Astrocyte (in vitro differentiated cells and primary cell): ENCODE measurements around the gene ZFYVE27. TPM values are rescaled to one million over a fixed set of nuclear protein-coding genes. Genes with fewer than 3 reads are reported as not detected.

Source experiments
- DNase-seq: peaks from one replicate; pipeline ENCODE4 v3.0.0-alpha.2; 2010; ENCODE audit warnings: low read depth
- FAIRE-seq: peaks from 2 replicates; lab custom pipeline; 2011; peaks lifted over from hg19 to GRCh38; lab: Jason Lieb, UNC
- H2AFZ ChIP-seq: 2 replicates; pipeline ENCODE4 v1.6.0; 2012; ENCODE audit warnings: low read depth, low read length, inconsistent platforms
- H3K27ac ChIP-seq: 2 replicates; pipeline ENCODE4 v1.5.1; 2011; ENCODE audit warnings: low read depth, low read length, inconsistent platforms
- H3K27me3 ChIP-seq: 2 replicates; pipeline ENCODE4 v1.6.0; 2011; ENCODE audit warnings: low read length, inconsistent platforms; ENCODE audit not compliant: insufficient read depth
- H3K36me3 ChIP-seq: 2 replicates; pipeline ENCODE4 v1.5.1; 2011; ENCODE audit warnings: low read length, inconsistent platforms; ENCODE audit not compliant: insufficient read depth
- H3K4me1 ChIP-seq: 2 replicates; pipeline ENCODE4 v1.5.1; 2011; ENCODE audit warnings: low read length, inconsistent platforms; ENCODE audit not compliant: insufficient read depth
- H3K4me2 ChIP-seq: 2 replicates; pipeline ENCODE4 v1.6.0; 2012; ENCODE audit warnings: low read length, inconsistent platforms
- H3K4me3 ChIP-seq: 2 replicates; pipeline ENCODE4 v1.5.1; 2011; ENCODE audit warnings: low read depth, mild to moderate bottlenecking, low read length, inconsistent platforms; ENCODE audit not compliant: insufficient read depth
- H3K79me2 ChIP-seq: 2 replicates; pipeline ENCODE4 v1.6.0; 2012; ENCODE audit warnings: mild to moderate bottlenecking, low read length, inconsistent platforms; ENCODE audit not compliant: insufficient read depth
- H3K9ac ChIP-seq: 2 replicates; pipeline ENCODE4 v1.6.0; 2012; ENCODE audit warnings: mild to moderate bottlenecking, low read length, inconsistent platforms
- H3K9me3 ChIP-seq: 2 replicates; pipeline ENCODE4 v1.5.1; 2012; ENCODE audit warnings: low read depth, mild to moderate bottlenecking, low read length, inconsistent platforms; ENCODE audit not compliant: insufficient read depth
- H4K20me1 ChIP-seq: 2 replicates; pipeline ENCODE4 v1.6.0; 2012; ENCODE audit warnings: low read length, inconsistent platforms; ENCODE audit not compliant: insufficient read depth
- H3K27ac Mint-ChIP-seq: one replicate; pipeline ENCODE4 v1.8.0; 2021; ENCODE audit warnings: mild to moderate bottlenecking, mixed read lengths; ENCODE audit not compliant: unreplicated experiment
- H3K27me3 Mint-ChIP-seq: one replicate; pipeline ENCODE4 v1.8.0; 2021; ENCODE audit warnings: low read depth, mixed read lengths; ENCODE audit not compliant: unreplicated experiment
- H3K36me3 Mint-ChIP-seq: one replicate; pipeline ENCODE4 v1.8.0; 2021; ENCODE audit warnings: low read depth, mixed read lengths; ENCODE audit not compliant: unreplicated experiment
- H3K4me1 Mint-ChIP-seq: one replicate; pipeline ENCODE4 v1.8.0; 2021; ENCODE audit warnings: low read depth, mixed read lengths; ENCODE audit not compliant: unreplicated experiment
- H3K4me3 Mint-ChIP-seq: one replicate; pipeline ENCODE4 v1.8.0; 2021; ENCODE audit warnings: mild to moderate bottlenecking, moderate library complexity, mixed read lengths; ENCODE audit not compliant: unreplicated experiment
- H3K9me3 Mint-ChIP-seq: one replicate; pipeline ENCODE4 v1.8.0; 2021; ENCODE audit warnings: mild to moderate bottlenecking, mixed read lengths; ENCODE audit not compliant: unreplicated experiment
- EZH2 ChIP-seq: IDR thresholded peaks from 2 replicates; pipeline ENCODE4 v1.6.1; 2012; ENCODE audit warnings: mild to moderate bottlenecking, low read length, inconsistent platforms; ENCODE audit not compliant: insufficient read depth
- total RNA-seq: library from RNA; stranded (reverse); gene quantifications from 2 replicates; pipeline ENCODE4 v1.2.1, GENCODE V29; 2021
- TF ChIP-seq, protein P1 (sequence below): IDR thresholded peaks from 2 replicates; pipeline ENCODE4 v1.5.1; 2011; ENCODE audit warnings: low read depth, mild to moderate bottlenecking, inconsistent platforms, low read length, moderate library complexity; ENCODE audit not compliant: insufficient read depth

ZFYVE27 gene
- total RNA-seq, 1 donor from 2014 or later, result 32.8 TPM

DNA sequence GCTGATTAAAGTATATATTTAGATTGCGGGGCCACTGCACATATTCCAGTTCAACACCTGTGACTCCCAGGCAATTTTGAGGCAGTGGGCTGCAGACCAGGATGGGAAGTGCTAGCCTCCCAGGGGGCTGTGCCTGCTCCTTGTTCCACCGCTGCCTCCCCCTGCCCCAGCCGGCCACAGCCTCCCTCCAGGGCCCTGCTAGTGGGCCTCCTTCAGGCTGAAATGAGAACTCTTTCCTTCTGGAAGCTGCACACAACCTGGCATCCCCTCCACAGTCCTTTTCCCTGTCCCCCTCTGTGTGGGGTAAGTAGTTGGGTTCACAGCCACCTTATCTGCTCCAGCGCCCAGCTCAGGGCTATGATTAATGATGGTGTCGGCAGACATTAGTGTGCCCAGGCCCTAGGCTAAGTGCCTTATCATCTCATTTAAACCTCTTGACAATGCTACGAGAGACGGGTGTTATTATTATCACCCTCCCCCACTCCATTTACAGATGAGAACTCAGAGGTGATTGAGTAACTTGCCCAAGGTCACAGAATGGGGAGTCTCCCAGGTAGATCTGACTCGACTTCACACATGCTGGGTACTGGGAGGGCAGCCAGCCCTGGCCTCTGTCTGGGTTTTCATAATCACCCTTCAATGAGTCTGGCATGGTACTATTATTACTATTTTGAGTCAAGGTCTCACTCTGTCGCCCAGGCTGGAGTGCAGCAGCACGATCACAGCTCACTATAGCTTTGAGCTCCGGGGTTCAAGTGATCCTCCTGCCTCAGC is 45.7 kb downstream of the ZFYVE27 start:
- Mint-ChIP-seq H3K9me3 (no peaks in the 10 kb centered on the region), H3K4me3 (no peak overlapping the region), H3K4me1 (peaks cover 5% of the 10 kb centered on the region), H3K36me3 (no peaks in the 10 kb centered on the region), H3K27ac (no peak overlapping the region), H3K27me3 (peaks cover 28% of the 10 kb centered on the region)
- FAIRE-seq (no peak), DNase-seq (no peak)
- H3K4me2 ChIP-seq, result no peak overlapping the region
- H3K4me1 ChIP-seq, result peaks cover 2% of the 10 kb centered on the region
- peaks cover 10% of the 10 kb centered on the region for H3K27me3 ChIP-seq
- no peaks in the 10 kb centered on the region for H3K36me3 ChIP-seq
- H3K4me3 ChIP-seq, result no peak overlapping the region
- no peaks in the 10 kb centered on the region for H3K79me2 ChIP-seq
- no peak overlapping the region for H2AFZ ChIP-seq
- no peak overlapping the region for H3K9ac ChIP-seq
- H3K9me3 ChIP-seq, result no peaks in the 10 kb centered on the region
- no peak for TF ChIP-seq EZH2
- TF ChIP-seq, protein P1, sequence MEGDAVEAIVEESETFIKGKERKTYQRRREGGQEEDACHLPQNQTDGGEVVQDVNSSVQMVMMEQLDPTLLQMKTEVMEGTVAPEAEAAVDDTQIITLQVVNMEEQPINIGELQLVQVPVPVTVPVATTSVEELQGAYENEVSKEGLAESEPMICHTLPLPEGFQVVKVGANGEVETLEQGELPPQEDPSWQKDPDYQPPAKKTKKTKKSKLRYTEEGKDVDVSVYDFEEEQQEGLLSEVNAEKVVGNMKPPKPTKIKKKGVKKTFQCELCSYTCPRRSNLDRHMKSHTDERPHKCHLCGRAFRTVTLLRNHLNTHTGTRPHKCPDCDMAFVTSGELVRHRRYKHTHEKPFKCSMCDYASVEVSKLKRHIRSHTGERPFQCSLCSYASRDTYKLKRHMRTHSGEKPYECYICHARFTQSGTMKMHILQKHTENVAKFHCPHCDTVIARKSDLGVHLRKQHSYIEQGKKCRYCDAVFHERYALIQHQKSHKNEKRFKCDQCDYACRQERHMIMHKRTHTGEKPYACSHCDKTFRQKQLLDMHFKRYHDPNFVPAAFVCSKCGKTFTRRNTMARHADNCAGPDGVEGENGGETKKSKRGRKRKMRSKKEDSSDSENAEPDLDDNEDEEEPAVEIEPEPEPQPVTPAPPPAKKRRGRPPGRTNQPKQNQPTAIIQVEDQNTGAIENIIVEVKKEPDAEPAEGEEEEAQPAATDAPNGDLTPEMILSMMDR, result no peak
- H3K27ac ChIP-seq, result no peak overlapping the region
- no peaks in the 10 kb centered on the region for H4K20me1 ChIP-seq

DNA sequence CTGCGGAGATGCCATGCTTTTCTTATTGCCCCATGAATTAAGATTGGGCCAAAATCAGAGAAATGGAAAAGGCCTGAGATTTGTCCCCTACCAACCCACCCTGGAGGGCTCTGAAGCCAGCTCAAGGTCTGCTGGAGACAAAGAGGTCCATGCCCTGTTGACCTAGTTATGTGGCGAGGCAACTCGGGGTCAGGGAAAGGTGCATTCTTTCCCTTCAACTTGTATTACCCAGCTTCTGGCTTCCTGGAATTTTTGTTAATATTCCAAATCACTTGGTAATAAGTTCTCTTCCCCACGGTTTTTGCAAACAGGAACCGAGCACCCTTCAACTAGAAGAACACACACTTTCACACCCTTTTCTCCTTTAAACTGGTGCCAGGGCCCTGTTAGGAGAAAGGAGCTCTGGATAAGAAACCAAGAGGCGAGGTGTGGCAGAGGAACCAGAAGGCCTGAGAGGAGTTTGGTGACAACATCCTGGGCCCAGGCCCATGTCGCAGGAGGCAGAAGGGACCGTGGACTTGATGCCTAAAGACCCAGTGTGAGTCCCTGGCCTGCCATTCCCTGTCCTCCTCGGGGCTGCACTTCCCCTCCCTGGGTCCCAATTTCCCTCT is 47.4 kb downstream of the ZFYVE27 start:
- no peak overlapping the region for H3K27ac Mint-ChIP-seq
- Histone ChIP-seq H4K20me1 (no peaks in the 10 kb centered on the region), H2AFZ (no peak overlapping the region), H3K9ac (no peak overlapping the region), H3K27me3 (peaks cover 10% of the 10 kb centered on the region), H3K27ac (no peak overlapping the region), H3K36me3 (no peaks in the 10 kb centered on the region), H3K9me3 (no peaks in the 10 kb centered on the region), H3K4me2 (no peak overlapping the region), H3K79me2 (no peaks in the 10 kb centered on the region), H3K4me1 (peaks cover 2% of the 10 kb centered on the region), H3K4me3 (no peak overlapping the region)
- no peaks in the 10 kb centered on the region for H3K9me3 Mint-ChIP-seq
- peaks cover 3% of the 10 kb centered on the region for H3K4me1 Mint-ChIP-seq
- FAIRE-seq (no peak), DNase-seq (no peak)
- no peaks in the 10 kb centered on the region for H3K36me3 Mint-ChIP-seq
- H3K4me3 Mint-ChIP-seq, result no peak overlapping the region
- TF ChIP-seq, protein P1, result no peak
- no peak for TF ChIP-seq EZH2
- H3K27me3 Mint-ChIP-seq, result peaks cover 20% of the 10 kb centered on the region

DNA sequence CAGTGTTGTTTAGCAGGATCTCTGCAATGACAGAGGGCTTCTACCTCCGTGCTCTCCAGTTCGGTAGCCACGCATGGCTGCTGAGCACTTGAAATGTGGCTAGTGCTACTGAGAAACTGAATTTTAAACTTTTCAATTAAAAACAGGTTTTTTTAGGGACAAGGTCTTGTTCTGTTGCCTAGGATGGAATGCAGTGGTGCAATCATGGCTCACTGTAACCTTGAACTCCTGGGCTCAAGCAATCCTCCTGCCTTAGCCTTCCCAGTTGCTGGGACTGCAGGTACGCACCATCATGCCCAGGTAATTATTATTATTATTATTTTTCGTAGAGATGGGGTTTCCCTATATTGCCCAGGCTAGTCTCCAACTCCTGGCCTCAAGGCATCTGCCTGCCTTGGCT is 48.3 kb downstream of the ZFYVE27 start:
- Mint-ChIP-seq H3K36me3 (peaks cover 3% of the 10 kb centered on the region), H3K9me3 (no peaks in the 10 kb centered on the region), H3K4me3 (no peak overlapping the region), H3K27me3 (peaks cover 20% of the 10 kb centered on the region), H3K27ac (no peak overlapping the region), H3K4me1 (peaks cover 3% of the 10 kb centered on the region)
- TF ChIP-seq EZH2, result no peak
- TF ChIP-seq, protein P1, result no peak
- peaks cover 7% of the 10 kb centered on the region for H3K27me3 ChIP-seq
- H3K36me3 ChIP-seq, result no peaks in the 10 kb centered on the region
- DNase-seq, result no peak
- H2AFZ ChIP-seq, result no peak overlapping the region
- H3K4me3 ChIP-seq, result no peak overlapping the region
- no peaks in the 10 kb centered on the region for H3K79me2 ChIP-seq
- no peaks in the 10 kb centered on the region for H4K20me1 ChIP-seq
- peaks cover 2% of the 10 kb centered on the region for H3K4me1 ChIP-seq
- H3K9me3 ChIP-seq, result no peaks in the 10 kb centered on the region
- no peak for FAIRE-seq
- no peak overlapping the region for H3K9ac ChIP-seq
- no peak overlapping the region for H3K27ac ChIP-seq
- H3K4me2 ChIP-seq, result no peak overlapping the region
